Hematopoietic multipotent progenitor cell treated with erythropoietin and hydrocortisone succinate and interleukin-3 and kit ligand, for 6 days (in vitro differentiated cells): ENCODE results near the gene ABHD2.
"Not testable (repeated sequence)": the region's sequence is repeated elsewhere in the genome, so short reads cannot be mapped to it uniquely, and the experiment has no call there.

Experiments used
- DNase-seq: peaks from one replicate; pipeline ENCODE4 v3.0.0-alpha.2; 2015

Gene ABHD2

GRCh38 chr15:89198196-89198595 lies 109.9 kb downstream of the ABHD2 start:
- no peak for DNase-seq

GRCh38 chr15:89198934-89199333 lies 110.7 kb downstream of the ABHD2 start:
- no peak for DNase-seq

- DNase-seq: no peak
Observed at GRCh38 chr15:89199746-89200145, 111.5 kb downstream of the ABHD2 start.

GRCh38 chr15:89200182-89200581 lies 111.9 kb downstream of the ABHD2 start:
- DNase-seq: no peak

- DNase-seq: no peak
Observed at GRCh38 chr15:89201465-89202005, 113.3 kb downstream of the ABHD2 start.

GRCh38 chr15:89203705-89204273 lies 115.5 kb downstream of the ABHD2 start:
- peak; percentile 12 for DNase-seq

GRCh38 chr15:89205991-89206585 lies 117.8 kb downstream of the ABHD2 start:
- no peak for DNase-seq

GRCh38 chr15:89206908-89207331 lies 118.7 kb downstream of the ABHD2 start:
- peak; percentile 84 for DNase-seq

GRCh38 chr15:89208256-89208655 lies 120.0 kb downstream of the ABHD2 start:
- no peak for DNase-seq

GRCh38 chr15:89209057-89209456 lies 120.8 kb downstream of the ABHD2 start:
- DNase-seq: no peak

- DNase-seq: no peak
Observed at GRCh38 chr15:89211678-89212170, 123.5 kb downstream of the ABHD2 start.

GRCh38 chr15:89215627-89216026 lies 127.4 kb downstream of the ABHD2 start:
- DNase-seq: no peak

GRCh38 chr15:89217031-89217430 lies 128.8 kb downstream of the ABHD2 start:
- no peak for DNase-seq

GRCh38 chr15:89217686-89218376 lies 129.6 kb downstream of the ABHD2 start:
- DNase-seq: no peak

GRCh38 chr15:89218531-89218930 lies 130.3 kb downstream of the ABHD2 start:
- no peak for DNase-seq

GRCh38 chr15:89221543-89221942 lies 133.3 kb downstream of the ABHD2 start, which contains the start of gene RLBP1:
Gene RLBP1, minus strand, starts transcription at chr15:89221579. Its CDS starts 2,604 bp downstream, at chr15:89218975.
- DNase-seq: no peak

GRCh38 chr15:89225588-89225987 lies 137.3 kb downstream of the ABHD2 start:
- DNase-seq: no peak

- peak; percentile 83 for DNase-seq
Observed at GRCh38 chr15:89226359-89227221, 138.3 kb downstream of the ABHD2 start.

GRCh38 chr15:89227425-89227824 lies 139.2 kb downstream of the ABHD2 start:
- no peak for DNase-seq

GRCh38 chr15:89230277-89230676 lies 142.0 kb downstream of the ABHD2 start:
- DNase-seq: no peak

GRCh38 chr15:89231832-89232231 lies 143.6 kb downstream of the ABHD2 start:
- DNase-seq: no peak

- DNase-seq: not testable (repeated sequence)
Observed at GRCh38 chr15:89239883-89240810, 151.9 kb downstream of the ABHD2 start.
